Lower leg skin (tissue), 3 donors: Measurements from ENCODE around the gene TXNDC5.

Experiments
- POLR2A ChIP-seq, 2 donors: fragments of 450-650 bp; IDR thresholded peaks; one replicate each; pipeline ENCODE4 v1.6.1; 2016 to 2017; ENCODE audit warnings: antibody characterized with exemption in 2 of 2, mild to moderate bottlenecking in 1 of 2, moderate library complexity in 1 of 2
- TF ChIP-seq, protein P1 (sequence below), 3 donors: fragments of 450-650 bp; IDR thresholded peaks; one replicate each; pipeline ENCODE4 v1.5.1; 2016; ENCODE audit warnings: antibody characterized with exemption in 3 of 3, mild to moderate bottlenecking in 3 of 3, moderate library complexity in 2 of 3

GRCh38 chr6:7914991-7915789 lies 4.6 kb upstream of the TXNDC5 start:
- TF ChIP-seq, protein P1, sequence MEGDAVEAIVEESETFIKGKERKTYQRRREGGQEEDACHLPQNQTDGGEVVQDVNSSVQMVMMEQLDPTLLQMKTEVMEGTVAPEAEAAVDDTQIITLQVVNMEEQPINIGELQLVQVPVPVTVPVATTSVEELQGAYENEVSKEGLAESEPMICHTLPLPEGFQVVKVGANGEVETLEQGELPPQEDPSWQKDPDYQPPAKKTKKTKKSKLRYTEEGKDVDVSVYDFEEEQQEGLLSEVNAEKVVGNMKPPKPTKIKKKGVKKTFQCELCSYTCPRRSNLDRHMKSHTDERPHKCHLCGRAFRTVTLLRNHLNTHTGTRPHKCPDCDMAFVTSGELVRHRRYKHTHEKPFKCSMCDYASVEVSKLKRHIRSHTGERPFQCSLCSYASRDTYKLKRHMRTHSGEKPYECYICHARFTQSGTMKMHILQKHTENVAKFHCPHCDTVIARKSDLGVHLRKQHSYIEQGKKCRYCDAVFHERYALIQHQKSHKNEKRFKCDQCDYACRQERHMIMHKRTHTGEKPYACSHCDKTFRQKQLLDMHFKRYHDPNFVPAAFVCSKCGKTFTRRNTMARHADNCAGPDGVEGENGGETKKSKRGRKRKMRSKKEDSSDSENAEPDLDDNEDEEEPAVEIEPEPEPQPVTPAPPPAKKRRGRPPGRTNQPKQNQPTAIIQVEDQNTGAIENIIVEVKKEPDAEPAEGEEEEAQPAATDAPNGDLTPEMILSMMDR (IDR thresholded peaks at IDR 0.05) = no peak
- no peak for TF ChIP-seq POLR2A (IDR thresholded peaks at IDR 0.05)
